Chondrocyte (in vitro differentiated cells): ENCODE measurements around the gene ALCAM. TPM values are rescaled to one million over a fixed set of nuclear protein-coding genes. Genes with fewer than 3 reads are reported as not detected.

Experiments used
- DNase-seq: peaks from one replicate; pipeline ENCODE4 v3.0.0; 2021; ENCODE audit warnings: mixed read lengths, low spot score
- H3K27ac Mint-ChIP-seq: one replicate; pipeline ENCODE4 v1.8.0; 2021; ENCODE audit warnings: mild to moderate bottlenecking, moderate library complexity, mixed read lengths; ENCODE audit not compliant: unreplicated experiment
- H3K27me3 Mint-ChIP-seq: 2 replicates; pipeline ENCODE4 v1.8.0; 2021; ENCODE audit warnings: low read depth, mixed read lengths
- H3K36me3 Mint-ChIP-seq: 2 replicates; pipeline ENCODE4 v1.8.0; 2021; ENCODE audit warnings: low read depth, mixed read lengths
- H3K4me1 Mint-ChIP-seq: 2 replicates; pipeline ENCODE4 v1.8.0; 2021; ENCODE audit warnings: low read depth, mild to moderate bottlenecking, mixed read lengths
- H3K4me3 Mint-ChIP-seq: one replicate; pipeline ENCODE4 v1.8.0; 2021; ENCODE audit warnings: mild to moderate bottlenecking, moderate library complexity, mixed read lengths; ENCODE audit not compliant: unreplicated experiment
- H3K9me3 Mint-ChIP-seq: 2 replicates; pipeline ENCODE4 v1.8.0; 2021; ENCODE audit warnings: low read depth, mixed read lengths
- CTCF ChIP-seq: fragments of 200-600 bp; sonication (generic); IDR thresholded peaks from 2 replicates; pipeline ENCODE4 v1.5.0; 2021; ENCODE audit warnings: antibody characterized with exemption, mild to moderate bottlenecking, moderate library complexity
- total RNA-seq: library from RNA; stranded (reverse); gene quantifications from 3 replicates; pipeline ENCODE4 v1.2.1, GENCODE V29; 2021

ALCAM gene
- total RNA-seq, 1 donor from 2014 or later: 270 TPM

GRCh38 chr3:105559856-105560255 is 193.1 kb downstream of the ALCAM start:
- Mint-ChIP-seq H3K4me1 (peaks cover 20% of the 10 kb centered on the region), H3K27ac (no peak overlapping the region), H3K9me3 (no peaks in the 10 kb centered on the region), H3K36me3 (peaks cover 29% of the 10 kb centered on the region), H3K27me3 (no peaks in the 10 kb centered on the region), H3K4me3 (no peak overlapping the region)
- DNase-seq: no peak
- no peak for TF ChIP-seq CTCF

GRCh38 chr3:105561876-105562275 is 195.2 kb downstream of the ALCAM start:
- H3K36me3 Mint-ChIP-seq: peaks cover 29% of the 10 kb centered on the region
- no peak for DNase-seq
- no peak overlapping the region for H3K4me3 Mint-ChIP-seq
- no peak overlapping the region for H3K27ac Mint-ChIP-seq
- H3K27me3 Mint-ChIP-seq: no peaks in the 10 kb centered on the region
- TF ChIP-seq CTCF: no peak
- H3K4me1 Mint-ChIP-seq: peaks cover 18% of the 10 kb centered on the region
- no peaks in the 10 kb centered on the region for H3K9me3 Mint-ChIP-seq

- Mint-ChIP-seq H3K9me3 (no peaks in the 10 kb centered on the region), H3K4me1 (peaks cover 22% of the 10 kb centered on the region), H3K27me3 (no peaks in the 10 kb centered on the region), H3K27ac (peak overlapping the region; percentile 32), H3K4me3 (no peak overlapping the region), H3K36me3 (peaks cover 16% of the 10 kb centered on the region)
- no peak for TF ChIP-seq CTCF
- DNase-seq: no peak
These were observed 198.0 kb downstream of the ALCAM start for GRCh38 chr3:105564546-105565288.

- Mint-ChIP-seq H3K36me3 (peaks cover 23% of the 10 kb centered on the region), H3K4me3 (no peak overlapping the region), H3K27ac (no peak overlapping the region), H3K9me3 (no peaks in the 10 kb centered on the region), H3K4me1 (peaks cover 9% of the 10 kb centered on the region), H3K27me3 (no peaks in the 10 kb centered on the region)
- no peak for TF ChIP-seq CTCF
- DNase-seq: no peak
These were observed 204.3 kb downstream of the ALCAM start for GRCh38 chr3:105571005-105571404.

GRCh38 chr3:105572501-105572900 is 205.8 kb downstream of the ALCAM start:
- no peak overlapping the region for H3K4me3 Mint-ChIP-seq
- no peak overlapping the region for H3K27ac Mint-ChIP-seq
- H3K36me3 Mint-ChIP-seq: peaks cover 27% of the 10 kb centered on the region
- H3K9me3 Mint-ChIP-seq: no peaks in the 10 kb centered on the region
- peaks cover under 1% of the 10 kb centered on the region for H3K4me1 Mint-ChIP-seq
- TF ChIP-seq CTCF: no peak
- no peaks in the 10 kb centered on the region for H3K27me3 Mint-ChIP-seq
- no peak for DNase-seq
